Measurements from ENCODE around the gene GOLGA6C. TPM values are rescaled to one million over a fixed set of nuclear protein-coding genes. Genes with fewer than 3 reads are reported as not detected.

Gene GOLGA6C
- total and polyA plus RNA-seq, 4 donors = 0.08 TPM; not detected in 3

DNA sequence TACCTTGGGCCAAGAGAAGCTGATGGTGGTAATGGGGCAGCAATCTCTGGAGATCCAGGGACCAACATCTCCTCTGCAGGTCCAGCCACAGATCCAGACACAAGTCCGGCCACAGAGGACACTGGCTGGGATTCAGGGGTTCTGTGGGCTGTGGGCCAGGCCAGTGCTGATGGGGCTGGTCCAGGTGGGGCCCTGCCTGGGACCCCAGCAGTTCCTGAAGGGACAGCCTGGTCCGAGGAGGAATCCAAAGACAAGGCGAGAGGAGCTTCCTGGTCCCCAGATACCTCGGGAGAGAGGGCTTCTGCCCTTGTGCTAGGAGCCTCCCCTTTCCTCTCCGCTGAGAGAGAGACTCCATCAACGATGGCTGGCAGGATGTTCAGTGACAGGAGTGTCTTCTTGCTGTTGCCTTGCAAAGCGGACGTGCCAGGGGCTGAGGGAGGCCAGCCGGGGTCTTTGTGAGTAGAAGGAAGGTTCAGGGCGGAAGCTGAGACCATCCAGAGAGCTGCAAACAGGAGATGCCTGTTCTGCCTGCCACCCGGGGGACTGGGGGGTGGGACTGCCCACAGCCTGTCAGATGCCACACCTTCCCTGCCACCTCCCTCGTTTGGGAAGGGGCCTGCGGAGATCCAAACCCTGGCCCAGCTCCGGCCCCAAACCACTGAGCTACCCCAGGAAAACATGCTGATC is 24.5 kb upstream of the GOLGA6C start:
- H3K4me1 ChIP-seq (ENCODE audit: control insufficient read depth in 4 of 4, insufficient read depth in 4 of 4, low read length in 3 of 4) = peaks cover 0 to 2% (median 0%) of the 10 kb centered on the region in 4 donors
- TF ChIP-seq JUND (IDR thresholded peaks at IDR 0.05) = no peak
- no peak for TF ChIP-seq GABPA (IDR thresholded peaks at IDR 0.05 in 1 of 2, conservative IDR thresholded peaks at IDR 0.05 in 1 of 2)
- TF ChIP-seq RAD21 (IDR thresholded peaks at IDR 0.05) = no peak
- no peak for TF ChIP-seq NR2F2 (IDR thresholded peaks at IDR 0.05)
- TF ChIP-seq, protein P1, sequence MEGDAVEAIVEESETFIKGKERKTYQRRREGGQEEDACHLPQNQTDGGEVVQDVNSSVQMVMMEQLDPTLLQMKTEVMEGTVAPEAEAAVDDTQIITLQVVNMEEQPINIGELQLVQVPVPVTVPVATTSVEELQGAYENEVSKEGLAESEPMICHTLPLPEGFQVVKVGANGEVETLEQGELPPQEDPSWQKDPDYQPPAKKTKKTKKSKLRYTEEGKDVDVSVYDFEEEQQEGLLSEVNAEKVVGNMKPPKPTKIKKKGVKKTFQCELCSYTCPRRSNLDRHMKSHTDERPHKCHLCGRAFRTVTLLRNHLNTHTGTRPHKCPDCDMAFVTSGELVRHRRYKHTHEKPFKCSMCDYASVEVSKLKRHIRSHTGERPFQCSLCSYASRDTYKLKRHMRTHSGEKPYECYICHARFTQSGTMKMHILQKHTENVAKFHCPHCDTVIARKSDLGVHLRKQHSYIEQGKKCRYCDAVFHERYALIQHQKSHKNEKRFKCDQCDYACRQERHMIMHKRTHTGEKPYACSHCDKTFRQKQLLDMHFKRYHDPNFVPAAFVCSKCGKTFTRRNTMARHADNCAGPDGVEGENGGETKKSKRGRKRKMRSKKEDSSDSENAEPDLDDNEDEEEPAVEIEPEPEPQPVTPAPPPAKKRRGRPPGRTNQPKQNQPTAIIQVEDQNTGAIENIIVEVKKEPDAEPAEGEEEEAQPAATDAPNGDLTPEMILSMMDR (IDR thresholded peaks at IDR 0.05; ENCODE audit: low read depth, low read length, missing input control) = no peak
- no peak for DNase-seq (ENCODE audit: low spot score)
- 71% methylated on average over 14 of the region's 14 CpGs for WGBS
- H3K27ac ChIP-seq (ENCODE audit: low read depth in 1 of 2, low read length in 2 of 2) = no peak overlapping the region
- H3K4me3 ChIP-seq (ENCODE audit: low read depth in 1 of 3, low read length in 3 of 3) = no peak overlapping the region
- H3K36me3 ChIP-seq (ENCODE audit: control insufficient read depth in 4 of 4, insufficient read depth in 3 of 4, low read depth in 1 of 4, low read length in 3 of 4) = no peaks in the 10 kb centered on the region
- peaks cover 0 to 6% (median 0%) of the 10 kb centered on the region in 4 donors for H3K27me3 ChIP-seq (ENCODE audit: control insufficient read depth in 4 of 4, insufficient read depth in 4 of 4, low read length in 3 of 4)
- no peaks in the 10 kb centered on the region for H3K9me3 ChIP-seq (ENCODE audit: control insufficient read depth in 4 of 4, low read length in 3 of 4)
- H3K9ac ChIP-seq (ENCODE audit: low read depth in 1 of 2, low read length in 2 of 2) = no peak overlapping the region

DNA sequence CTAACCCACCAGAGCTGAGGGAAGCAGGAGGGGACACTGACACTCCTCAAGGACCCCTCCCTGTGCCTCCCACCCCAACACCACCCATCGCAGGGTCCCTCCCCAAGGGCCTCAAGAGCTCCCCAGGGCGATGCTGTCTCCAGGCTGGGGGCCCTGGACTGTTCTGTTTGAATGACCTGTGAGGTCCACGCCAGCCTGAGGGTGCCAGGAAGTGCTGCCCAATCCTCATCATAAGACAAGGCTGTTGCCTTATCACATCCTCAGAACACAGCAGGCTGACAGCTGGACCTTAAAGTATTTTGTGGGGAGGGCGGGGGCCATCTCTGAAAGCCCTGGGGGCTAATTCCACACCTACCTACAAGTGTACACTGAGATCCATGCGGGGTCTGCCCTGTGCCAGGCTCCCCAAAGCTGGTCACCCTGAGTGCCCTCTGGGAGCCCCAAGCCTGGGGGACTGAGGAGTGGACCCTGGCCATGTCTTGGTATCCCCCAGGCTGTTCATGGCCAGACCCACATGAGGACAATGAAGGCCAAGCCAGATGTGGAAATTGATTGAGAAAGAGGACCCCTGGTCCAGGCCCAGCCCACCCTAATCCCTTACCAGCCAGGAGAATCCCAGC is 23.8 kb upstream of the GOLGA6C start:
- DNase-seq (ENCODE audit: low spot score) = no peak
- Histone ChIP-seq H3K36me3 (ENCODE audit: control insufficient read depth in 4 of 4, insufficient read depth in 3 of 4, low read depth in 1 of 4, low read length in 3 of 4) (no peaks in the 10 kb centered on the region), H3K27ac (ENCODE audit: low read depth in 1 of 2, low read length in 2 of 2) (no peak overlapping the region), H3K9ac (ENCODE audit: low read depth in 1 of 2, low read length in 2 of 2) (no peak overlapping the region), H3K27me3 (ENCODE audit: control insufficient read depth in 4 of 4, insufficient read depth in 4 of 4, low read length in 3 of 4) (peaks cover 0 to 6% (median 0%) of the 10 kb centered on the region in 4 donors), H3K4me3 (ENCODE audit: low read depth in 1 of 3, low read length in 3 of 3) (no peak overlapping the region), H3K4me1 (ENCODE audit: control insufficient read depth in 4 of 4, insufficient read depth in 4 of 4, low read length in 3 of 4) (peaks cover 0 to 2% (median 0%) of the 10 kb centered on the region in 4 donors), H3K9me3 (ENCODE audit: control insufficient read depth in 4 of 4, low read length in 3 of 4) (no peaks in the 10 kb centered on the region)
- WGBS = 85% methylated on average over 5 of the region's 5 CpGs
- no peak for TF ChIP-seq EGR1 (IDR thresholded peaks at IDR 0.05; ENCODE audit: low read depth in 2 of 2)
- TF ChIP-seq RAD21 (IDR thresholded peaks at IDR 0.05) = no peak
- TF ChIP-seq, protein P1 (IDR thresholded peaks at IDR 0.05; ENCODE audit: low read depth, low read length, missing input control) = no peak
- no peak for TF ChIP-seq YY1 (IDR thresholded peaks at IDR 0.05)
- no peak for TF ChIP-seq HNF4G (IDR thresholded peaks at IDR 0.05)
- no peak for TF ChIP-seq RXRA (IDR thresholded peaks at IDR 0.05)
- no peak for TF ChIP-seq HNF4A (conservative IDR thresholded peaks at IDR 0.05)
- TF ChIP-seq, protein P2, sequence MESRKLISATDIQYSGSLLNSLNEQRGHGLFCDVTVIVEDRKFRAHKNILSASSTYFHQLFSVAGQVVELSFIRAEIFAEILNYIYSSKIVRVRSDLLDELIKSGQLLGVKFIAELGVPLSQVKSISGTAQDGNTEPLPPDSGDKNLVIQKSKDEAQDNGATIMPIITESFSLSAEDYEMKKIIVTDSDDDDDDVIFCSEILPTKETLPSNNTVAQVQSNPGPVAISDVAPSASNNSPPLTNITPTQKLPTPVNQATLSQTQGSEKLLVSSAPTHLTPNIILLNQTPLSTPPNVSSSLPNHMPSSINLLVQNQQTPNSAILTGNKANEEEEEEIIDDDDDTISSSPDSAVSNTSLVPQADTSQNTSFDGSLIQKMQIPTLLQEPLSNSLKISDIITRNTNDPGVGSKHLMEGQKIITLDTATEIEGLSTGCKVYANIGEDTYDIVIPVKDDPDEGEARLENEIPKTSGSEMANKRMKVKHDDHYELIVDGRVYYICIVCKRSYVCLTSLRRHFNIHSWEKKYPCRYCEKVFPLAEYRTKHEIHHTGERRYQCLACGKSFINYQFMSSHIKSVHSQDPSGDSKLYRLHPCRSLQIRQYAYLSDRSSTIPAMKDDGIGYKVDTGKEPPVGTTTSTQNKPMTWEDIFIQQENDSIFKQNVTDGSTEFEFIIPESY (IDR thresholded peaks at IDR 0.05) = no peak
- TF ChIP-seq FOXA2 (IDR thresholded peaks at IDR 0.05) = no peak
- no peak for TF ChIP-seq NR2F2 (IDR thresholded peaks at IDR 0.05)
- TF ChIP-seq FOXA1 (IDR thresholded peaks at IDR 0.05) = no peak

Data from liver (tissue), 9 donors.